AG04449 (cell line): ENCODE data around the gene OSBPL7.

Experiments used
- CTCF ChIA-PET: fragments of 350-600 bp; formaldehyde crosslinking; extraction: SDS; loops from one replicate; lab custom pipeline; 2021; ENCODE audit warnings: antibody characterized with exemption; lab: Yijun Ruan, JAX
- POLR2A ChIA-PET: fragments of 400-600, 350-600 bp; formaldehyde crosslinking; extraction: SDS; loops from one replicate; lab custom pipeline; 2020; ENCODE audit warnings: antibody characterized with exemption, inconsistent platforms; lab: Yijun Ruan, JAX
- DNase-seq: peaks from one replicate; pipeline ENCODE4 v3.0.0-alpha.2; 2010; ENCODE audit warnings: low read depth, low spot score
- H3K4me3 ChIP-seq: 2 replicates; pipeline ENCODE4 v1.5.1; 2011; ENCODE audit warnings: low read depth, mild to moderate bottlenecking, control low read depth, low read length
- CTCF ChIP-seq: IDR thresholded peaks from one replicate; pipeline ENCODE4 v1.5.1; 2011; ENCODE audit warnings: mild to moderate bottlenecking, moderate library complexity, low read length, control low read depth, inconsistent platforms; ENCODE audit not compliant: insufficient read depth; ENCODE audit errors: missing control alignments

The OSBPL7 gene

GRCh38 chr17:47850373-47850691, 28.7 kb upstream of the OSBPL7 start:
- H3K4me3 ChIP-seq: no peak overlapping the region; the same call in 1 of the 2 replicates
- CTCF ChIA-PET: interaction anchor here (0.9 to 32.3 kb wide), 10 partner anchors 8 to 169 kb away, joined by 3 to 1547 read pairs (median 4); partner anchors contain the start of genes CDK5RAP3, SCRN2 and SP2
- POLR2A ChIA-PET: no interaction called here
- no peak for TF ChIP-seq CTCF
- no peak for DNase-seq

- no peak for TF ChIP-seq CTCF
- ChIA-PET CTCF (interaction anchor here (0.9 to 32.3 kb wide), 9 partner anchors 12 to 170 kb away, joined by 3 to 1547 read pairs (median 9); partner anchors contain the start of genes CDK5RAP3 and SP2), POLR2A (no interaction called here)
- no peak for DNase-seq
- H3K4me3 ChIP-seq: no peak overlapping the region
Measured at GRCh38 chr17:47848198-47848513, 26.6 kb upstream of the OSBPL7 start.

GRCh38 chr17:47847341-47848197, 26.0 kb upstream of the OSBPL7 start:
- POLR2A ChIA-PET: interaction anchor here (1.2 kb wide), 1 partner anchor 48 kb away, joined by 4 read pairs; the partner anchor contains the start of gene SP2
- CTCF ChIA-PET: interaction anchor here (0.8 to 32.3 kb wide), 11 partner anchors 12 to 170 kb away, joined by 3 to 1547 read pairs (median 8); partner anchors contain the start of genes CDK5RAP3, LRRC46, MRPL10 and SP2
- no peak overlapping the region for H3K4me3 ChIP-seq
- peak; percentile 27 for TF ChIP-seq CTCF
- no peak for DNase-seq

GRCh38 chr17:47846716-47847340, 25.2 kb upstream of the OSBPL7 start:
- ChIA-PET POLR2A (interaction anchor here (1.2 kb wide), 1 partner anchor 49 kb away, joined by 4 read pairs; the partner anchor contains the start of gene SP2), CTCF (interaction anchor here (0.8 to 32.3 kb wide), 14 partner anchors 10 to 171 kb away, joined by 3 to 1547 read pairs (median 8); partner anchors contain the start of genes CDK5RAP3, LRRC46, MRPL10 and SP2)
- no peak for TF ChIP-seq CTCF
- DNase-seq: no peak
- H3K4me3 ChIP-seq: no peak overlapping the region

GRCh38 chr17:47845716-47846075, 24.1 kb upstream of the OSBPL7 start:
- CTCF ChIA-PET: interaction anchor here (1.4 to 32.3 kb wide), 10 partner anchors 9 to 172 kb away, joined by 3 to 1547 read pairs (median 8); partner anchors contain the start of genes CDK5RAP3, LRRC46, MRPL10 and SP2
- POLR2A ChIA-PET: no interaction called here
- no peak for DNase-seq
- H3K4me3 ChIP-seq: no peak overlapping the region
- no peak for TF ChIP-seq CTCF
